HepG2 (cell line): ENCODE measurements around the gene AJUBA. TPM values are rescaled to one million over a fixed set of nuclear protein-coding genes. Genes with fewer than 3 reads are reported as not detected.

Experiments used
- AKAP8 ChIP-seq: sonication (generic); formaldehyde crosslinking; IDR thresholded peaks from 2 replicates; pipeline ENCODE4 v1.5.1; 2020; ENCODE audit warnings: mild to moderate bottlenecking, missing genetic modification reagents
- BRF2 ChIP-seq: sonication (generic); formaldehyde crosslinking; IDR thresholded peaks from 2 replicates; pipeline ENCODE4 v1.8.1; 2022; ENCODE audit warnings: mild to moderate bottlenecking, missing genetic modification reagents
- GMEB1 ChIP-seq: sonication (generic); formaldehyde crosslinking; IDR thresholded peaks from 2 replicates; pipeline ENCODE4 v1.5.1; 2020; ENCODE audit warnings: missing genetic modification reagents, mild to moderate bottlenecking, borderline replicate concordance
- KMT2A ChIP-seq: sonication (generic); formaldehyde crosslinking; IDR thresholded peaks from 2 replicates; pipeline ENCODE4 v1.4.0; 2020; ENCODE audit warnings: missing genetic modification reagents
- MAFK ChIP-seq, 2 experiments: IDR thresholded peaks in 1 of 2; conservative IDR thresholded peaks in 1 of 2; 2 replicates each; pipeline ENCODE4 v1.6.1; 2011; ENCODE audit warnings: improper control_type of control experiment in 2 of 2, low read length in 2 of 2
- PHF5A ChIP-seq: IDR thresholded peaks from one replicate; pipeline ENCODE4 v1.6.1; 2018; ENCODE audit warnings: low read depth, missing genetic modification reagents; ENCODE audit not compliant: unreplicated experiment
- RFX1 ChIP-seq: fragments of 450-650 bp; IDR thresholded peaks from 2 replicates; pipeline ENCODE4 v1.6.1; 2017
- SMAD1 ChIP-seq: sonication (generic); formaldehyde crosslinking; IDR thresholded peaks from 2 replicates; pipeline ENCODE4 v1.4.0; 2020; ENCODE audit warnings: missing genetic modification reagents, low read depth, mild to moderate bottlenecking, borderline replicate concordance
- SOX13 ChIP-seq, 3 experiments: fragments of 450-650 bp in 1 of 3; sonication (generic) in 1 of 3; formaldehyde crosslinking in 1 of 3; IDR thresholded peaks in 2 of 3; conservative IDR thresholded peaks in 1 of 3; 2 replicates each; pipeline versions ENCODE4 v1.5.0 to v1.6.1; 2016 to 2020; ENCODE audit warnings: antibody characterized with exemption in 1 of 3, mild to moderate bottlenecking in 1 of 3, missing compliant biosample characterization in 1 of 3, missing genetic modification reagents in 1 of 3, moderate library complexity in 1 of 3
- SPEN ChIP-seq: sonication (generic); formaldehyde crosslinking; IDR thresholded peaks from 2 replicates; pipeline ENCODE4 v1.5.1; 2020; ENCODE audit warnings: low read depth, mild to moderate bottlenecking, missing genetic modification reagents
- SYNCRIP ChIP-seq: fragments of 200-400 bp; formaldehyde crosslinking; IDR thresholded peaks from 2 replicates; pipeline ENCODE4 v1.6.1; 2018; ENCODE audit warnings: mild to moderate bottlenecking, low read depth, low read length; ENCODE audit not compliant: insufficient read depth
- ZHX1 ChIP-seq: sonication (generic); formaldehyde crosslinking; IDR thresholded peaks from 2 replicates; pipeline ENCODE4 v1.8.1; 2022; ENCODE audit warnings: low read depth, mild to moderate bottlenecking, missing genetic modification reagents
- ZNF3 ChIP-seq: IDR thresholded peaks from 2 replicates; pipeline ENCODE4 v1.7.0; 2017; ENCODE audit warnings: inconsistent platforms
- polyA plus RNA-seq, 8 experiments: library from polyadenylated mRNA; depleted of rRNA in 3 of 8; stranded (reverse) in 7 of 8; unstranded in 1 of 8; fragments of >200 nt; fragmentation: Illumina TruSeq in 4 of 8; extraction: Trizol in 4 of 8; gene quantifications; 2 replicates each; pipeline versions ENCODE4 v1.2.1 to v1.2.3, GENCODE V29; 2011 to 2016; ENCODE audit warnings: low read depth in 4 of 8, missing spikeins in 1 of 8, mixed read lengths in 1 of 8; ENCODE audit not compliant: insufficient read depth in 1 of 8
- total RNA-seq, 5 experiments: library from RNA; depleted of rRNA; stranded (reverse); fragments of >200 nt; fragmentation: Illumina TruSeq; extraction: Trizol; gene quantifications; 2 replicates each; pipeline ENCODE4 v1.2.3, GENCODE V29; 2016; ENCODE audit warnings: low read depth in 1 of 5
- TF ChIP-seq, protein P1 (sequence below): IDR thresholded peaks from 2 replicates; pipeline ENCODE4 v1.6.1; 2012; ENCODE audit warnings: low read length, improper control_type of control experiment
- TF ChIP-seq, protein P2 (sequence below): sonication (generic); formaldehyde crosslinking; IDR thresholded peaks from 2 replicates; pipeline ENCODE4 v1.4.0; 2020; ENCODE audit warnings: mild to moderate bottlenecking, missing genetic modification reagents
- TF ChIP-seq, protein P3 (sequence below): sonication (generic); formaldehyde crosslinking; IDR thresholded peaks from 2 replicates; pipeline ENCODE4 v1.5.0; 2020; ENCODE audit warnings: missing genetic modification reagents

AJUBA gene
- total and polyA plus RNA-seq, 2 of the 13 experiments (the other 11 are each of a cell fraction or from before 2014, with no cell fraction given) = 157 to 241 TPM

DNA sequence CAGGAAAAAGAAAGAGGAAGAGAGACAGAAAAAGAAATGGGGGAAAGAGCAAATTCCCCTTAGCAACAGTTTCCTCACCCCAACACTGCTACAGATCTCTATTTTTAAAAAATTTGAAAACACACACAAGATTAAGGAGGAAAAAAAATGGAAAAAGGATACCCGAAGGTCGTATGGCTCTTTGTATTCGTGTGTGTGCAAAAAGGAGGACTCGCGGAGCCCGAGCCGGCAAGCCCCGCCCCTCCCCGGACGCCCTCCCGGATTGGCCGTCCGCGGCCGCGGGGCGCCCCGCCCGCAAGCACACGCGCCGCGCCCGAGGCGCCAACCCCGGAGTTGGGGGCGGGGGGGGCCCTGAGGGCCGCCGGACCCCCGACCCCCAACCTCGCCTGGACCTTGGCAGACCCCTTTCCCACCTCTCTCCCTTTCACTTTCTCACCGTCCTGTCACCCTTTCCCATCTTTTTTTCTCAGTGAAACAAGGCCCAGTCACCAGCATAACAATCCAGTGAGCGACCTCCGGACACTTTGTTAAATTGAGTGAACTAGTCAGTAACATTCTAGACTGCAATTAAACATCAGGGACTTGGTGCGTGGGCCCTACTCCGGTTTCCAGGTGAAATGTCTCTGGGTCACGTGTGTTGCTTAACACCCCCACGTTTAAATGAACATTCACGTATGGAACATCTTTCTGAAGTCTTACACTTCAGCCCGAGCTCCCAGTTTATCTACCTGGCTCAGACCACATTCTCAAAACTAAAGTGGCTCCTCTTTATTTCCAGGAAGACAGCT lies 27.8 kb upstream of the AJUBA start, which contains the start of gene C14orf93 (continued):
- no peak for TF ChIP-seq AKAP8 (CRISPR knock-in tag)
- TF ChIP-seq SYNCRIP = no peak
- TF ChIP-seq PHF5A (CRISPR knock-in tag) = peak; percentile 11
- peak; percentile 43; the same call in 1 of the 2 replicates for TF ChIP-seq GMEB1 (CRISPR knock-in tag)
- no peak for TF ChIP-seq RFX1
- peak; percentile 54; the same call in 1 of the 2 replicates for TF ChIP-seq SPEN (CRISPR knock-in tag)
- TF ChIP-seq SMAD1 (CRISPR knock-in tag) = no peak
- TF ChIP-seq ZHX1 (CRISPR knock-in tag) = peak; percentile 60; the same call in 1 of the 2 replicates
- no peak for TF ChIP-seq SOX13 (IDR thresholded peaks at IDR 0.05)
- peak in 1 of 2 experiments; percentile 29; a peak in 3 of 4 replicates for TF ChIP-seq SOX13 (CRISPR knock-in tag; conservative IDR thresholded peaks at IDR 0.05 in 1 of 2, IDR thresholded peaks at IDR 0.05 in 1 of 2)
- TF ChIP-seq, protein P1, sequence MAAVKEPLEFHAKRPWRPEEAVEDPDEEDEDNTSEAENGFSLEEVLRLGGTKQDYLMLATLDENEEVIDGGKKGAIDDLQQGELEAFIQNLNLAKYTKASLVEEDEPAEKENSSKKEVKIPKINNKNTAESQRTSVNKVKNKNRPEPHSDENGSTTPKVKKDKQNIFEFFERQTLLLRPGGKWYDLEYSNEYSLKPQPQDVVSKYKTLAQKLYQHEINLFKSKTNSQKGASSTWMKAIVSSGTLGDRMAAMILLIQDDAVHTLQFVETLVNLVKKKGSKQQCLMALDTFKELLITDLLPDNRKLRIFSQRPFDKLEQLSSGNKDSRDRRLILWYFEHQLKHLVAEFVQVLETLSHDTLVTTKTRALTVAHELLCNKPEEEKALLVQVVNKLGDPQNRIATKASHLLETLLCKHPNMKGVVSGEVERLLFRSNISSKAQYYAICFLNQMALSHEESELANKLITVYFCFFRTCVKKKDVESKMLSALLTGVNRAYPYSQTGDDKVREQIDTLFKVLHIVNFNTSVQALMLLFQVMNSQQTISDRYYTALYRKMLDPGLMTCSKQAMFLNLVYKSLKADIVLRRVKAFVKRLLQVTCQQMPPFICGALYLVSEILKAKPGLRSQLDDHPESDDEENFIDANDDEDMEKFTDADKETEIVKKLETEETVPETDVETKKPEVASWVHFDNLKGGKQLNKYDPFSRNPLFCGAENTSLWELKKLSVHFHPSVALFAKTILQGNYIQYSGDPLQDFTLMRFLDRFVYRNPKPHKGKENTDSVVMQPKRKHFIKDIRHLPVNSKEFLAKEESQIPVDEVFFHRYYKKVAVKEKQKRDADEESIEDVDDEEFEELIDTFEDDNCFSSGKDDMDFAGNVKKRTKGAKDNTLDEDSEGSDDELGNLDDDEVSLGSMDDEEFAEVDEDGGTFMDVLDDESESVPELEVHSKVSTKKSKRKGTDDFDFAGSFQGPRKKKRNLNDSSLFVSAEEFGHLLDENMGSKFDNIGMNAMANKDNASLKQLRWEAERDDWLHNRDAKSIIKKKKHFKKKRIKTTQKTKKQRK = no peak
- TF ChIP-seq KMT2A (CRISPR knock-in tag) = peak; percentile 54; the same call in 1 of the 2 replicates
- TF ChIP-seq, protein P2, sequence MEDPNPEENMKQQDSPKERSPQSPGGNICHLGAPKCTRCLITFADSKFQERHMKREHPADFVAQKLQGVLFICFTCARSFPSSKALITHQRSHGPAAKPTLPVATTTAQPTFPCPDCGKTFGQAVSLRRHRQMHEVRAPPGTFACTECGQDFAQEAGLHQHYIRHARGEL = no peak
- peak; percentile 86; the same call in 1 of the 2 replicates for TF ChIP-seq BRF2 (CRISPR knock-in tag)
- TF ChIP-seq ZNF3 (CRISPR knock-in tag) = no peak
- TF ChIP-seq MAFK (conservative IDR thresholded peaks at IDR 0.05 in 1 of 2, IDR thresholded peaks at IDR 0.05 in 1 of 2; ENCODE audit: low read length in 2 of 2) = no peak
- TF ChIP-seq, protein P3, sequence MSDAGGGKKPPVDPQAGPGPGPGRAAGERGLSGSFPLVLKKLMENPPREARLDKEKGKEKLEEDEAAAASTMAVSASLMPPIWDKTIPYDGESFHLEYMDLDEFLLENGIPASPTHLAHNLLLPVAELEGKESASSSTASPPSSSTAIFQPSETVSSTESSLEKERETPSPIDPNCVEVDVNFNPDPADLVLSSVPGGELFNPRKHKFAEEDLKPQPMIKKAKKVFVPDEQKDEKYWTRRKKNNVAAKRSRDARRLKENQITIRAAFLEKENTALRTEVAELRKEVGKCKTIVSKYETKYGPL (CRISPR knock-in tag) = peak; percentile 10; the same call in 1 of the 2 replicates
